Natural killer cell (primary cell): ENCODE data around the gene SRRM4. TPM values are rescaled to one million over a fixed set of nuclear protein-coding genes. Genes with fewer than 3 reads are reported as not detected.

Source experiments
- ATAC-seq, 3 donors: fragments of 150-1000 bp in 2 of 3; fragments of 200-7000 bp in 1 of 3; cut with Tn5 transposase; 1 replicate in 1 of 3; 2 replicates in 2 of 3; pipeline ENCODE4 v1.10.0; 2021; ENCODE audit warnings: mild to moderate bottlenecking in 2 of 3, moderate library complexity in 2 of 3
- DNase-seq, 2 donors: peaks; one replicate each; pipeline versions ENCODE4 v3.0.0 to v3.0.0-alpha.2; 2013 to 2021; ENCODE audit warnings: mixed read lengths in 1 of 2
- H3K27ac ChIP-seq: one replicate; pipeline ENCODE4 v1.5.1; 2013; ENCODE audit warnings: mild to moderate bottlenecking, low read length
- H3K27me3 ChIP-seq: one replicate; pipeline ENCODE4 v1.6.1; 2013; ENCODE audit warnings: low read length; ENCODE audit not compliant: control insufficient read depth, insufficient read depth
- H3K36me3 ChIP-seq: one replicate; pipeline ENCODE4 v1.6.1; 2013; ENCODE audit warnings: low read length; ENCODE audit not compliant: control insufficient read depth, insufficient read depth
- H3K4me1 ChIP-seq: one replicate; pipeline ENCODE4 v1.6.1; 2013; ENCODE audit warnings: low read length; ENCODE audit not compliant: control insufficient read depth, insufficient read depth
- H3K4me3 ChIP-seq: one replicate; pipeline ENCODE4 v1.5.1; 2013; ENCODE audit warnings: low read length
- H3K9me3 ChIP-seq: one replicate; pipeline ENCODE4 v1.6.1; 2013; ENCODE audit warnings: low read length; ENCODE audit not compliant: control insufficient read depth, insufficient read depth
- H3K27ac Mint-ChIP-seq, 2 donors: one replicate each; pipeline ENCODE4 v1.8.0; 2022; ENCODE audit warnings: mild to moderate bottlenecking in 2 of 2, mixed read lengths in 2 of 2, moderate library complexity in 1 of 2
- H3K27me3 Mint-ChIP-seq, 2 donors: one replicate each; pipeline ENCODE4 v1.8.0; 2022; ENCODE audit warnings: low read depth in 2 of 2, mixed read lengths in 2 of 2
- H3K36me3 Mint-ChIP-seq: one replicate; pipeline ENCODE4 v1.8.0; 2022; ENCODE audit warnings: mixed read lengths
- H3K4me1 Mint-ChIP-seq, 2 donors: one replicate each; pipeline ENCODE4 v1.8.0; 2022; ENCODE audit warnings: mixed read lengths in 2 of 2
- H3K4me3 Mint-ChIP-seq: one replicate; pipeline ENCODE4 v1.8.0; 2022; ENCODE audit warnings: mild to moderate bottlenecking, moderate library complexity, mixed read lengths
- H3K9me3 Mint-ChIP-seq, 2 donors: one replicate each; pipeline ENCODE4 v1.8.0; 2022; ENCODE audit warnings: mixed read lengths in 2 of 2
- CTCF ChIP-seq: fragments of 200-600 bp; IDR thresholded peaks from one replicate; pipeline ENCODE4 v1.8.0; 2022; ENCODE audit warnings: antibody characterized with exemption
- WGBS: methylation state at CpG from one replicate; pipeline ENCODE4 v1.1.7; 2013; ENCODE audit warnings: missing lambda C conversion rate; ENCODE audit not compliant: insufficient coverage; 5-methylcytosine and 5-hydroxymethylcytosine counted together
- intact Hi-C: fragments of 100-400 bp; cut with micrococcal nuclease; formaldehyde crosslinking; loops from one replicate; pipeline ENCODE4 v1.14.2; 2022
- total RNA-seq, 4 donors: library from RNA; stranded (reverse); fragments of 120-200 nt in 1 of 4; gene quantifications; one replicate each; pipeline versions ENCODE4 v1.2.3 to v1.2.4, GENCODE V29; 2013 to 2022

SRRM4 gene
- total RNA-seq, 3 donors from 2014 or later (not counting 1 experiment from before 2014, with no cell fraction given) = not detected

- no peak overlapping the region for H3K4me3 Mint-ChIP-seq
- ATAC-seq (no peak), DNase-seq (no peak)
- H3K36me3 ChIP-seq = no peaks in the 10 kb centered on the region
- no peak overlapping the region for H3K27ac ChIP-seq
- no peaks in the 10 kb centered on the region for H3K4me1 Mint-ChIP-seq
- TF ChIP-seq CTCF = no peak
- H3K9me3 Mint-ChIP-seq = peaks cover 4 to 9% of the 10 kb centered on the region in 2 donors
- H3K27ac Mint-ChIP-seq = no peak overlapping the region
- H3K27me3 Mint-ChIP-seq = peaks cover 0 to 3% of the 10 kb centered on the region in 2 donors
- intact Hi-C loops = no loop called here
- no peak overlapping the region for H3K4me3 ChIP-seq
- H3K27me3 ChIP-seq = no peaks in the 10 kb centered on the region
- no peaks in the 10 kb centered on the region for H3K4me1 ChIP-seq
- 79% methylated on average over 3 of the region's 3 CpGs for WGBS
- no peaks in the 10 kb centered on the region for H3K9me3 ChIP-seq
- H3K36me3 Mint-ChIP-seq = no peaks in the 10 kb centered on the region
These were observed 148.6 kb downstream of the SRRM4 start for GRCh38 chr12:119129827-119130434.

- intact Hi-C loops = no loop called here
- no peaks in the 10 kb centered on the region for H3K4me1 ChIP-seq
- no peak for ATAC-seq
- H3K36me3 ChIP-seq = no peaks in the 10 kb centered on the region
- H3K9me3 ChIP-seq = no peaks in the 10 kb centered on the region
- DNase-seq = no peak
- peaks cover 4 to 9% of the 10 kb centered on the region in 2 donors for H3K9me3 Mint-ChIP-seq
- no peak overlapping the region for H3K4me3 Mint-ChIP-seq
- 90% methylated on average over 10 of the region's 10 CpGs for WGBS
- no peaks in the 10 kb centered on the region for H3K4me1 Mint-ChIP-seq
- no peaks in the 10 kb centered on the region for H3K27me3 ChIP-seq
- no peak for TF ChIP-seq CTCF
- no peak overlapping the region for H3K27ac ChIP-seq
- H3K4me3 ChIP-seq = no peak overlapping the region
- H3K27me3 Mint-ChIP-seq = peaks cover 0 to 3% of the 10 kb centered on the region in 2 donors
- H3K27ac Mint-ChIP-seq = no peak overlapping the region
- H3K36me3 Mint-ChIP-seq = no peaks in the 10 kb centered on the region
These were observed 149.2 kb downstream of the SRRM4 start for GRCh38 chr12:119130523-119130922.

DNA sequence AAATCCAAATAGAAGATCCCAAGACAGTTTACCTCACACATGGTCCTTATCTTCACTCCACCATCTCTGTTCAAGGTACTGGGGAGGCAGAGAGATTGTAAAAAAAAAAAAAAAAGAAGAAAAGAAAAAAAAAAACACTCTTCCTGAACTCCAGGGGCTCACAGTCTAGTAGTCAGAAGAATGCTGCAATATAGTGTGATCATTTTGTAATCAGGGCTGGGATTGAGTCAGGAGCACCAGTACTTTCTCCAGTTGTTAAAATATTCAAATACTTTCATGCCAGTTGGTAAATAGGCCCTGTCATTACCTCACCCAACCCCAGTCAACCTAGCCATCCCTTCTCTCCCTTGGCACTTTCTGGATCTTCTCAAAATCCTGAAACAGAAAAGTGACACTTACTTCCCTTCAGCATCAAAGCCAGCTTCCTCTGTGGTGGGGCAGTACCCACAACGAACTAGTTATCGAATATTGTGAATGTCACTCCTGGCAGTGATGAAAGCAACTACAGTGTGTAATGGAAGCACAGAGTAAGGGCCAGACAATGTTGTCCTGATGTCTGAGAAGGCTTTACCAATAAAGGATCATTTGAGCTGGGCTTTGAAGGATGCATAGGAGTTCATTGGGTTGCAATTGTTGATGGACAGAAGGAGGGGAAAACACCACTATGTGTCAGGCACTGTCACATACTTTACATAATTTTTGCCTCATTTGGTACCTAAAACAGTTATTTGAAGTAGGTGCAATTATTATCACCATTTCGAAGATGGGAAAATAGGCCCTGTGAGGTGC, 153.1 kb downstream of the SRRM4 start:
- no peak overlapping the region for H3K4me3 Mint-ChIP-seq
- DNase-seq (no peak), ATAC-seq (no peak)
- Histone ChIP-seq H3K36me3 (no peaks in the 10 kb centered on the region), H3K4me3 (no peak overlapping the region), H3K4me1 (no peaks in the 10 kb centered on the region), H3K27me3 (no peaks in the 10 kb centered on the region), H3K27ac (no peak overlapping the region), H3K9me3 (no peaks in the 10 kb centered on the region)
- WGBS = 80% methylated on average over 3 of the region's 3 CpGs
- H3K27me3 Mint-ChIP-seq = peaks cover 0 to 3% of the 10 kb centered on the region in 2 donors
- H3K27ac Mint-ChIP-seq = no peak overlapping the region
- no peaks in the 10 kb centered on the region for H3K36me3 Mint-ChIP-seq
- intact Hi-C loops = no loop called here
- peaks cover 3 to 8% of the 10 kb centered on the region in 2 donors for H3K9me3 Mint-ChIP-seq
- H3K4me1 Mint-ChIP-seq = no peaks in the 10 kb centered on the region
- no peak for TF ChIP-seq CTCF
